Midbrain (tissue), 1 donor: ENCODE results near the gene SLC49A3.
"Not testable (repeated sequence)": the region's sequence is repeated elsewhere in the genome, so short reads cannot be mapped to it uniquely, and the experiment has no call there.

Experiments
- DNase-seq: peaks from one replicate; lab custom pipeline; 2025; lab: John Stamatoyannopoulos, UW

The SLC49A3 gene

DNA sequence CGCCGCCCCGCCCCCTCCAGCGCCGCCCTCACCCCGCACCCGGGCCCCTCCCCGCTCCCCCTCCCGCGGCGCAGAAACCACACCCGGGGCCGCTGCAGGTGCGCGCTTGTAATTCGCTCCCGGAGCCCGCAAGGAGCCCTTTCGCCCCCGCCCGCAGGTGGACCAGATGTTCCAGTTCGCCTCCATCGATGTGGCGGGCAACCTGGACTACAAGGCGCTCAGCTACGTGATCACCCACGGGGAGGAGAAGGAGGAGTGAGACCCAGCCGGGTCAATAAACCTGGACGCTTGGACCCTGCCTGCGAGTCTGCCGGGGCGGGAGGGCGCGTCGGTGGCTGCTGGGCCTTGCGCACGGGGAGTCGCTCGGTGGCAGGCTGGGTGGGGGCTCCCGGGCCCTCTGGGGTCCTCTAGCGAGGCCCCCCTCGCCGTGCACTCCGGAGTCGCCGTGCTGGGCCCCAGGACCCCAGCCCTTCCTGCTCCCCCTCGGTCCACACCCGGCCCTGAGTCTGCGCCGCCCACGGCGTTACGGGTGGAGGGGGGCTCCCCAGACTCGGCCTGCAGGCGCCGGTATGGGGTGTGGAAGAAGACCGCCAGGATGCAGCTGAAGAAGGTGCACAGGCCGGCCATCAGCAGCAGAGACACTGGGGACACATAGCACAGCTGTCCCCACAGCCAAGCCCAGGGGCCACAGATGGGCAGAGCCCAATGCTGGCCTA, 7.1 kb downstream of the SLC49A3 start:
- DNase-seq: no peak

- DNase-seq: peak; percentile 21
Measured at GRCh38 chr4:680928-681645, 7.9 kb downstream of the SLC49A3 start.

- DNase-seq: no peak
Measured at GRCh38 chr4:680551-680927, 8.4 kb downstream of the SLC49A3 start.

DNA sequence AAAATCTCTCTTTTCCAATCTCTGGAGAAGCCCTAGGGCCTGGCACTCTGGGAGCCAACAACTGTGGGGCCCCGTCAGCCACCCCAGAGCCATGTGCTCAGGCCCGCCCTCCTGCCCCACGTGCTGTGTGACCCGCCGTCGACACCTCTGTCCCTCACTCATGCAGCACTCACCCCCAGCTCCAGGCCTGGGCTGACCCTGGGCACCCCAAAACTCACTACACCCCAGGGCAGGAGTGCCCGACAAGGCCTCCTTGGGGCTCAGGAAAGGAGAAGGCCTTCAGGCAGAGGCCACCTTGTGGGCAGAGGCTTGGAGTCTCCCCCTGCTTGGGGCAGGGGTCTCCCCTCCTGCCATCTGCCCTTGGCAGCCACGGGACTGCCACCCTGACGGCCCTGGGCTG, 8.9 kb downstream of the SLC49A3 start:
- DNase-seq: no peak

DNA sequence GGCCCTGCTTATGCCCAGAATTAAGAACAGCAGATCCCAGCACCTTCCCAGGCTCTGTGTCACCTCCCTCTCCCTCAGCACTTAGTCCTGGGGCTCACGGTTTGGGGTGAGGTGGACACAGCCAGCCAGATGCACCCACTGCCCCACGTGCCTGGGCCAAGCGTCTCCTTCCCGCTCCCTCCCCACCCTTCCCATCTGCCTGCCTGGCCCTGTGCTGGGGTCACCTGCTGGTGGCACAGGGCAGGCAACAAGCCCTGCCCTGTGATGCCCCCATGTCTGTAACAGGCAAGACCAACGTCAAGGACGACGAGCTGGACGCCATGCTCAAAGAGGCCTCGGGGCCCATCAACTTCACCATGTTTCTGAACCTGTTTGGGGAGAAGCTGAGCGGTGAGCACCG, 9.3 kb downstream of the SLC49A3 start:
- no peak for DNase-seq

- DNase-seq: no peak
Measured at GRCh38 chr4:679104-679481, 9.9 kb downstream of the SLC49A3 start.

DNA sequence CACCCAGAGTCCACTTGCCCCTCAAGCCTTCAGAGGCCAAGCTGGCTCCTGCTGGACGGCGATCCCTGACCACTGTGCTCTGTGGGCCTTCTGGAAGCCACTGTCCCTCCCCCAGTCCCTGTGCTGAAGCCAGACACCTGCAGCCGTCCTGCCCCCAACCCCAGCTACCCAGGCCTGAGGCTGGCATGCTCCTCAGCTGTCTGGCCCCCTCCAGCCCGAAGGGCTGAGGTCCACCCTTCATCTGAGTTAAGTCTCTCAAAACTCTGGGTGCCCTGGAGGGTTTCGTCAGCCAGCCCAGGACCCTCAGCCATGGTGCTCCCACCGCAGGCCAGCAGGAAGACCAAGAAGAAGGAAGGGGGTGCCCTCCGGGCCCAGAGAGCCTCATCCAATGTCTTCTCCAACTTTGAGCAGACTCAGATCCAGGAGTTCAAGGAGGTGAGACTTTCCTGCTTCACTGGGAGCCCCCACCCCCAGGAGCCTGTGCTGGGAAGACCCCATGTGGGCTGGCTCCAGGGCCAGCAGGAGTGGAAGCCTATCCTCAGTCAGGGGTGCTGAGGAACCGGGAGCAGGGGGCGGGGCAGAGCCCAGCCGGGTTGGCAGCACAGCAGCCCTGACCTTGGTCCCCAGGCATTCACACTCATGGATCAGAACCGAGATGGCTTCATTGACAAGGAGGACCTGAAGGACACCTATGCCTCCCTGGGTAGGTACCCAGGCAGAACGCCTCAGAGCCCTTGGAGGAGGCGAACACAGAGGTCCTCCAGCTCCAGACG, 10.4 kb downstream of the SLC49A3 start:
- DNase-seq: no peak

DNA sequence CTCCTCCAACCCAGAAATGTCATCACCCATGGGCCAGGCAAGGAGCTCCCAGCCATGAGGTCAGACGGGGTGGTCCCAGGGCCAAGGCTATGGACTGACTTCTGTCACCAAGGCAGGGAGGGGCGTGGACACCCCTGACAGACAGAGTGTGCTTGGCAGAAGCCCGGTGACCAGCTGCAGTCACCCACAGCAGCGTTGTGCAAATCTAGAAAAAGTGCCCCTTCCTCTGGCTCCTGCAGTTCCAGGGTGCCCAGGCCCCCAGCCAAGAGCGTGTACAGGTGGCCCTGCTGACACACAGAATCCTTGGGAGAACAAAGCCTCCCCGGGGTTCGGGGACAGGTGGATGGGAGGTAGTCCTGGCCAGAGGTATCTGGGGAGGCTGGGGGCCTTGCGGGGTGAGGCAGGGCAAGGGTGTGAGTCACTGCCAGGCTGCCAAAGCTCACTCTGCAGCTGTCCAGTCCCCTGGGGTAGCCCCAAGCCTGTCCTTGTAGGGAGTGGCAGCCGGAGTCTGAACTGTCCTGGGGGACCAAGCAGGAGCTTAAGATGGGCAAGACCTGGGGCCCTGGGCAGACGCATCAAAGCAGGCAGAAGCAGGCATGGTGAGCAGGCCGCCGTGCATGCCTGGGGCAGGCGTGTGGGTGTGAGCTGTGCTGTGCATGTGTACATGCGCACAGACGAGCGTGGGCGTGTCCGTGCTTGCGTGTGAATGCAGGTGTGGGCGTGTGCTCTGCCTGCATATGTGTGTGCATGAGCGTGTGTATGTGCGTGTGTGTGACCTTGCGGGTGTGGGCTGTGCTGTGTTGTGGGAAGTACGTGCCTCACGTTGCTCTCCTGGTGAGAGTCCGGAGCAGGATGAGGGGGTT, 11.3 kb downstream of the SLC49A3 start:
- no peak for DNase-seq

DNA sequence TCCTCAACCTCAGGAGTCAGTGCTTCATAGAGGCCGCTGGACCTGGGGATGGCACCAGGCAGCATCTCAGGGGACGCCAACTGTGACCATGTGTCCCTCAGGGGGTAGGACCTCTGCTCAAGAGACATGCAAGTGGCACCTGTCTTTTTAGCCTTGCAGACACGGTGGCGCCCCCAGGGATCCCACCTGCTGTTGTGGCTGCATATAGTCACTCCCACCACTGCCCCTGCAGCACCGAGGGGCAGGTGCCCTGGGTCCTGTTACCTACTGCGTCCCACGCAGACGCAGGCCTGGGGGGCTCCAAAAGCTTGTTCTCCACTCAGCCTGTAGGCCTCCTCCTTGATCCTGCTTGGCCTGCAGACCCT, 12.1 kb downstream of the SLC49A3 start:
- no peak for DNase-seq

GRCh38 chr4:675980-676870, 12.7 kb downstream of the SLC49A3 start:
- no peak for DNase-seq

DNA sequence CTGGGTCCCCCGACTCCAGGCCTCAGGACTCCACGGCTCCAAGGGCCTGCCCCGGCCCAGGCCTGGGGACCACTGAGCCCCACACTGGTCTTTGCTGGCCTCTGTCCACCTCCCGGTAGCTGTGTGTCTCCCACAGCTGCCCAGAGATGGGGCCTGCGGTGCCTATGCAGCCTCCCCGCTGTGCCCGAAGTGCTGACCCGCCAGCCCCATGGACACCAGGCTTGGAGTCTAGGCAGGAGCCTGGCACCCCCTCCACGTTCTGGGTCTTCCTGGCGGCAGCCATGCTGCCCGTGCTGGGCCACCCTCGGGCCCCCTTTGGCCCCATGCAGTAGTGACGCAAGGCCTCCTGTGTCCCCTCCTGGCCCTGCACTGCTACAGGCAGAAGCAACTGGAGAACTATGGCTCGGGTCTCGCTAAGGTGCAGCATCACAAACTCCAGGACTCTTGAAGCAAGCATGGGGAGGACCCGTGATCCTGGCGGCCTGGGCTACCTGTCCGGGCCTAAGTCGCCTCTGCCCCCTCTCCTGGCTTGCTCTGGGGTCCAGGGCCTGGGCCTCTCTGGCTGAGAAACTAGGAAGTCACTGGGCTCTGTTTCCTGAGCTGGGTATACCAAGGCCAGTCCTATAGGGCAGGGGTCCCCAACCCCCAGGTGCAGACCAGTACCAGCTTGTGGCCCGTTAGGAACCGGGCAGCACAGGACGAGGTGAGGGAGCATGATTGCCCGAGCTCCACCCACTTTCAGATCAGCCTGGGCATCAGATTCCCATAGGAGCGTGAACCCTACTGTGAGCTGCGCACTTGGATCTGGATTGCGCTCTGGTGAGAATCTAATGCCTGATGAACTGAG, 13.7 kb downstream of the SLC49A3 start:
- no peak for DNase-seq

DNA sequence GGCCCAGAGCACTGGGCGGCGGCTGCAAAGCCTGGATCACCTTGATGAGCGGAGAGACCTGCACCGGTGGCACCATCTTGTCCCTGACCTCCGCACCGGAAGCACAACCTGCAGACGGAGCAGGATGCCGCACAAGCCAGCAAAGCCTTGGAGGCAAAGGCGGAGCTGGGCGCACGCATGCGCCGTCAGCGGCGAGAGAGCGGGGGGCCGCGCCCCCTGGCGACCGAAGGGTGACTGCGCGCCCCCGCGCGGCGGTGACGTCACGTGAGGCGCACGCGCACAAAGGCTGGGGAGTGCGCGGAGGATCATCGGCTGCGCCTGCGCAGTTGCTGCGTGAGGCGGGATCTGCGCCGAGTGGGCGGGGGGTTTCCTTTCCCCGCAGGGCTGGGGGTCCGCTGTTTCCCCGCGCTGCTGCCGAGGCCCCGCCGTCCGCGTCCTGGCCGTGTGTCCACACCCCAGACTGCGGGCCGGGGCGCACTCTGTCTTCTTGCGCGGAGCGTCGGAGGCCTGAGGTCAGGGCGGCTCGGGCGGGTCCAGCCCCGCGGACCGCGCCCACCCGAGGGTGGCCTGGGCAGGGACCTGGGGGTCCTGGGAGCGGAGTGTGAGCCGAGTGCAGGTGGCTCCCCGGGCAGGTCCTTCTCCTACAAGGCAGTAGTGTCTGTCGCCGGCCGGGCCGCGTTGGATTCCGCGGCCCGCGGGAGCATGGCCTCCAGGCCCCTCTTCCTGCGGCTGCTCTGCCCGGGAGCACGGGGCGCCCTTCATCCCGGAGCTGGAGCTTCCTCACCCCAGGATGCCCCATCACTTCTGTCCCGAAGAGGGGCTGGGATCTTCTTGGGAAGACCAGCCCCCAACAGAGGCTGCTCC, 14.5 kb downstream of the SLC49A3 start, which contains the start of the genes ATP5ME and MYL5:
Gene ATP5ME (minus strand): TSS at position 105 of the 864 bp plus-strand sequence. CDS start 29 bp downstream, at position 76.
Gene MYL5 (plus strand): TSS at position 371 of the 864 bp plus-strand sequence. CDS start 3,485 bp downstream, outside the sequence.
- DNase-seq: peak; percentile 98

DNA sequence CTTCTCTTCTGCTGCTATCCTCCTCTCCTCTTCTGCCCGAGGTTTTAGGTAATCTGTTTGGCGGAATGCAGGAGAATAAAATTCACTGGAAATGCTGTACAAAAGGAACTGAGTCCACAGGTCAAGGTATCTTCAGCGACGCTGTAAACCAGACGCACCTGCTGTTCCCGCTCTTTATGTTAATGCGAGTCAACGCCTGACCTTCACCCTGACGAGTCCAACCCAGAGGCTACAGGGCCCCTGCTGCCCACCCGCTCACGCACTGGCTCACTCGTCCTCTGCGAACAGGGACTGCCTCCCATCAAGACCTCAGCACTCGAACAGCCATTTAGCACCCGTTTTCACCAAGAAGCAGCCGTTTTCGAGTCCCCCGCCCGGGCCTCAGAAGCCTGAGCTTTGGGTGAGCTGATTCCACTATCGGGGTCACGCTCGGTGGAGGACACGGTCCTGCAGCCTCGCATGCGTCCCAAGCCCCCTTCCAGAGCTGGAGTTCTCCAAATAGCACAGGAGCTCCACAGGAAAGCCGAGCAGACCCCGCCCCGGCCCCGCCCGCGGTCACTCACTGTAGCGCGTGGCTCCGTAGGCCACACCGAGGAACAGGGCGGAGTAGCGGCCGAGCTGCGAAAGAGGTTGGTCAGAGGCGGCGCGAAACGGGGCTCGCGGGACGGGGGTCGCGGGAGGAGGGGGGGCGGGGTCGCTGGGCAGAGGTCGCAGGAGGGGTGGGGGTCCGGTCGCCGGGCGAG, 15.4 kb downstream of the SLC49A3 start:
- no peak for DNase-seq

DNA sequence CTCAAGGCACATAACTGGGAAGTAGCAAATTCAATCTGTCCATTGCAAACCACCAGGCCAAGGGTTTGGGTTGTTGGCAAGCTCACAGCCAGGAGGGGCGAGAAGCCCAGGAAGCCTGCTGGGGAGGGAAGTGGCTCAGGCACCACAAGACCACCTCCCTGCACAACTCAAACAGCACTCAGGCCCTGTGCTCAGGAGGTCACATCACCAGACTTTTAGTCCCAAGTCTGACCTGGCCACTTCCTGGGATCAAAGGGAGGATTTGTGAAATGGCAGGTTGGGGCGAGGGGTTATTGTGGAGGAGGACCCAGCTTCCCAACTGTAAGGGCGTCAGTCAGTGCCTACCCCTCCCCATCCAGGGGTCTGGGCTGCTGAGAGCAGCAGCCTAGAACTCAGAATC, 17.2 kb downstream of the SLC49A3 start:
- DNase-seq: no peak

- not testable (repeated sequence) for DNase-seq
Measured at GRCh38 chr4:669806-670559, 19.0 kb downstream of the SLC49A3 start.

- not testable (repeated sequence) for DNase-seq
Measured at GRCh38 chr4:668219-668618, 20.7 kb downstream of the SLC49A3 start.

- no peak for DNase-seq
Measured at GRCh38 chr4:667545-667925, 21.4 kb downstream of the SLC49A3 start.
